RWPE1 (cell line): ENCODE results near the gene CRACR2B.
A peak's percentile ranks its signal among the peaks of the same experiment; 100 is the strongest.

ENCODE experiments used
- CTCF ChIA-PET: fragments of 350-600 bp; sonication (Branson Sonifier 250); formaldehyde crosslinking; extraction: SDS; loops from one replicate; lab custom pipeline; 2021; lab: Yijun Ruan, JAX
- POLR2A ChIA-PET: fragments of 400-600 bp; formaldehyde crosslinking; extraction: SDS; loops from one replicate; lab custom pipeline; 2020; ENCODE audit warnings: antibody characterized with exemption; ENCODE audit not compliant: low non-redundant PET; lab: Yijun Ruan, JAX
- DNase-seq: peaks from one replicate; pipeline ENCODE4 v3.0.0; 2012; ENCODE audit warnings: low spot score
- H3K27ac ChIP-seq: fragments of 450-650 bp; 2 replicates; pipeline ENCODE4 v1.5.1; 2017
- TF ChIP-seq, protein P1 (sequence below): fragments of 450-650 bp; conservative IDR thresholded peaks from 2 replicates; pipeline ENCODE4 v1.5.1; 2017; ENCODE audit warnings: low read depth, mild to moderate bottlenecking

Gene CRACR2B

DNA sequence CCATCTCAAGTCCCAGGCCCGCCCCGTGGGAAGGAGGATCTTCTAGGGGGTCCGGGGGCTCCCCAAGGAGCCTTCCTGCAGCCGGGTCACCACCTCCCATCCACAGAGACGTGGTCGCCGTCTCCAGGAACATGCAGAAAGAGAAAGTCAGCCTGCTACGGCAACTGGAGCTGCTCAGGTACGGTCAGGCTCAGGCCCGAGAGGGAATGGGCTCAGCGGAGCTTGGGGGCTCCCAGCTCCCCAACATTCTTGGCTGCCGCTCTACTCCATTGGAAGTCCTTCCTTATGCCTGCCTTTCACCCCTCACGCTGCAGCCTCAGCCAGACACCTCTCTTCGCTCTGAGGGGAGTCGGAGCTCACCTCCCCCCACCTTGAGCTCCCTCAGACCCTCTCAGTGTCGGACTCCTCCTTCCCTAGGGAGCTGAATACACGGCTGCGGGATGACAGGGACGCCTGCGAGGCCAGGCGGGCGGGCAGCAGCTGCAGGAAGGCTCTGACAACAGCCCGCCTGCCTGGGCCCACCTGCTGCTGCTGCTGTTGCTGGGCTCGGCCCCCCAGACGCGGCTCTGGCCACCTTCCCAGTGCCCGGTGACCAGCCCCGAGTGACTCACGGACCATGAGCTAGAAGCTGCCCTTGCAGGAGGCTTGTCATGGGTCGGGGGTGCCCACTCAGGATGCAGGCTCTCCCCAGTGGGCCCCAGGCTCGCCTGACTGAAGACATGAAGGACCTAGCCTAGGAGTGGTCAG lies 3.6 kb downstream of the CRACR2B start:
- peak overlapping the region; percentile 99 for H3K27ac ChIP-seq
- DNase-seq, result no peak
- ChIA-PET POLR2A (no interaction called here), CTCF (interaction anchor here (0.6 kb wide), 1 partner anchor 619 kb away, joined by 3 read pairs; no protein-coding TSS in a partner anchor)
- TF ChIP-seq, protein P1, sequence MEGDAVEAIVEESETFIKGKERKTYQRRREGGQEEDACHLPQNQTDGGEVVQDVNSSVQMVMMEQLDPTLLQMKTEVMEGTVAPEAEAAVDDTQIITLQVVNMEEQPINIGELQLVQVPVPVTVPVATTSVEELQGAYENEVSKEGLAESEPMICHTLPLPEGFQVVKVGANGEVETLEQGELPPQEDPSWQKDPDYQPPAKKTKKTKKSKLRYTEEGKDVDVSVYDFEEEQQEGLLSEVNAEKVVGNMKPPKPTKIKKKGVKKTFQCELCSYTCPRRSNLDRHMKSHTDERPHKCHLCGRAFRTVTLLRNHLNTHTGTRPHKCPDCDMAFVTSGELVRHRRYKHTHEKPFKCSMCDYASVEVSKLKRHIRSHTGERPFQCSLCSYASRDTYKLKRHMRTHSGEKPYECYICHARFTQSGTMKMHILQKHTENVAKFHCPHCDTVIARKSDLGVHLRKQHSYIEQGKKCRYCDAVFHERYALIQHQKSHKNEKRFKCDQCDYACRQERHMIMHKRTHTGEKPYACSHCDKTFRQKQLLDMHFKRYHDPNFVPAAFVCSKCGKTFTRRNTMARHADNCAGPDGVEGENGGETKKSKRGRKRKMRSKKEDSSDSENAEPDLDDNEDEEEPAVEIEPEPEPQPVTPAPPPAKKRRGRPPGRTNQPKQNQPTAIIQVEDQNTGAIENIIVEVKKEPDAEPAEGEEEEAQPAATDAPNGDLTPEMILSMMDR, result no peak

DNA sequence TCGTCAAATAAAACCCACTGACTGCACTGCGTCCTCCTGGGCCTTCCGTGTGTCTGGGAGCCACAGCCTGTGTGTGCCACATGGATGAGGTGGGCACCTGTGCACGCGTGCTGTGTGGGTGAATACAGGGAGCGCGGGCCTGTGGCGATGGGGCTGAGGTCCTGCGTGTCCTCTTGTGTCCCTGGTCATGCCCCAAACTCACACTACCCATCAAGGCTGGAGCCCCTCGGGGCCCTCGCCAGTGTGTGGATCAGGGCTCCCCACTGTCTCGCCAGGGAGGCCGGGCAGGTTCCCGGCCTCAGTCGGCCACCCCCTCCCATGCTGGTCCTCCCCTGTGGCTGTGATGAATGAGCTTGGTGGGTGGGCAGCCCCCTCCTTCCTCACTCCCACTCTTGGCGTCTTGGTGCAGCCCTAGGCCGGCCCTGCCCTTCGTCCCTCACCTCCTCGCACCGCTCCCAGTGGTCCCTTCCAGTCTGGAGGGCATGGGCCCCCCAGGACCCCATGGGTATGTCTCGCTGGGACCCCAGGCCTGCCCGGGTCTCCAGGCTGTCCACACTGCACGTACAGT lies 4.3 kb downstream of the CRACR2B start:
- CTCF ChIA-PET, result no interaction called here
- DNase-seq, result no peak
- POLR2A ChIA-PET, result interaction anchor here (1.1 kb wide), 1 partner anchor 13 kb away, joined by 4 read pairs; no protein-coding TSS in a partner anchor
- peak overlapping the region; percentile 99 for H3K27ac ChIP-seq
- TF ChIP-seq, protein P1, result no peak

DNA sequence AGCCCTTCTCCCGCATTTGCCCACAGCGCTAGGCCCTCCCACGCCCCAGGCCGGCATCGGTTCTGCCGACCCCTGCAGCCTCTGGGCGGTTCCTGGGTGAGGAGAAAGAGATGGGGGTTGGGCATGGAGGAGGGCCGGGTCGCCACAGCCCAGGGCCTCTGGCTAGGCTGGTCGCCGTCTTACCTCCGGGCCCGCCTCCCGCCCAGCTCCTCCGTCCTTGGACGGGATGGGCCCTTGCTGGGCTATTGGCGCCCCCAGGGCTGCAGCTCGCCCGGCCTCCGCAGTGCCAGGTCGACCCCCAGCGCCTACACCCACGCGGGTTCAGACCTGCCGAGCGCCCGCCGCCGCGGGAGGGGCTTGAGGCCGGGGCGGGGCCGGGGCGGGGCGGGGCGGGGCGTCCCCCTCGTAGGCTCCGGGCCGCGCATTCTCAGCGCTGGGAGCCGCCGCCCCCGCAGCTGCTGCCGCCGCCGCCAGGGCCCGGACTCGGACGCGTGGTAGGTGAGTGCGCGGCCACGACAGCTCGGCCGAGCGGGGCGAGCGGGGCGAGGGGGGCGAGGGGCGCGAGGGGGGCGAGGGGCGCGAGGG lies 4.9 kb downstream of the CRACR2B start, which contains the start of gene CD151:
Gene CD151 (plus strand): TSS at position 424 of the 585 bp plus-strand sequence. CDS start 3,118 bp downstream, outside the sequence.
- peak within 1 kb of the TSS; percentile 99 for H3K27ac ChIP-seq
- CTCF ChIA-PET, result no interaction called here
- TF ChIP-seq, protein P1, result no peak
- DNase-seq, result no peak
- POLR2A ChIA-PET, result interaction anchor here (1.0 to 1.1 kb wide), 2 partner anchors 11 to 13 kb away, joined by 4 to 5 read pairs; no protein-coding TSS in a partner anchor

DNA sequence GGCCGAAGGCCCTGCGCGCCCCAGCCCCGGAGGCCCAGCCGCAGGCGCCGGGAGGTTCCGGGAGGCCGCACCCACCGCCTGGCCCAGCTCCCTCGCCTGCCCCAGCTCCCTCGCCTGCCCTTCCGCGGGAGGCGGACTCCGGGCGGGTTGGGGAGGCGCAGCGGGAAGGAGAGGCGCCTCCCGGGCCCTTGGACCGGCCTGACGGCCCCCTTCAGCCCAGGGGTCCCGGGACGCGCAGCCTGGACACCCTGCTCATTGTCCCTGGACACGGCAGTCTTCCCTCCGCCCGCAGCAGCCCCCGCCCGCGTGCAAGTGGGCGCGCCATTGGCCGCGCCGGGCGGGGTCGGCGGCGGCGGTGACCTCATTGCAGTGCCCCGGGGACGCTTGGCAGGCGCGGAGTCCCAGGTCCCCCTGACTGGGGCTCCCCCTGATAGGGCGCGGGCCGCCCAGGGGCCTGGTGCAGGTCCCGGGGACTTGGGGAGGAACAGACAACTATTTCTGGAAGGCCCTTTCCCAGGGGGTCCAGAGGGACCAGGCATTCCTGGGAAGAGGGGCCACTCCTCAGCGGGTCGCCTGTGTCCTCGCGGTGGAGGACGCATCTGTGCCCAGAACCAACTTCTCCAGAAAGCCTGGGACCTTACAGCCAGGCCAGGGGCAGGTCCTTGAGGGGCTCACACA lies 5.5 kb downstream of the CRACR2B start:
- ChIA-PET POLR2A (interaction anchor here (1.0 to 1.1 kb wide), 2 partner anchors 10 to 14 kb away, joined by 4 to 5 read pairs; no protein-coding TSS in a partner anchor), CTCF (no interaction called here)
- H3K27ac ChIP-seq, result peak overlapping the region; percentile 99
- no peak for DNase-seq
- TF ChIP-seq, protein P1, result no peak

DNA sequence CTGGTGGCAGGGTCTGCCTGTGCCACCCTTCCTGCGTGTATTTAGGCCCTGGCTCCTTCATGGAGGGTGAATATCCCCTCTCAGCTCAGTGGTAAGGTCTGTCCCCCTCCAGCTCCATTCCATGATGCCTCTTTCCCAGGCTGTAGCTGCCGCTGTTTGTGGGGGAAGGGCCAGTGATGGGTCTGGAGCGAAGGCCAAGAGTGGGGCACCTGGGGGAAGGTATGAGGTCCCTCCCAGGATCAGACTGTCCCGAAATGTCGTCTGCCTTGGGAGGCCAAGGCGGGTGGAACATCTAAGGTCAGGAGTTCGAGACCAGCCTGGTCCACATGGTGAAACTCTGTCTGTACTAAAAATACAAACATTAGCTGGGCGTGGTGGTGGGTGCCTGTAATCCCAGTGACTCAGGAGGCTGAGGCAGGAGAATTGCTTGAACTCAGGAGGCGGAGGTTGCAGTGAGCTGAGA lies 6.2 kb downstream of the CRACR2B start:
- POLR2A ChIA-PET, result interaction anchor here (0.8 to 1.5 kb wide), 2 partner anchors 9 to 14 kb away, joined by 4 to 10 read pairs; partner anchors contain the start of gene TSPAN4
- H3K27ac ChIP-seq, result peak overlapping the region; percentile 99
- TF ChIP-seq, protein P1, result no peak
- no peak for DNase-seq
- CTCF ChIA-PET, result interaction anchor here (0.6 kb wide), 1 partner anchor 15 kb away, joined by 3 read pairs; no protein-coding TSS in a partner anchor
